ENCODE results near the gene PCCA.
"Not testable (repeated sequence)": the region's sequence is repeated elsewhere in the genome, so short reads cannot be mapped to it uniquely, and the experiment has no call there.

PCCA gene

DNA sequence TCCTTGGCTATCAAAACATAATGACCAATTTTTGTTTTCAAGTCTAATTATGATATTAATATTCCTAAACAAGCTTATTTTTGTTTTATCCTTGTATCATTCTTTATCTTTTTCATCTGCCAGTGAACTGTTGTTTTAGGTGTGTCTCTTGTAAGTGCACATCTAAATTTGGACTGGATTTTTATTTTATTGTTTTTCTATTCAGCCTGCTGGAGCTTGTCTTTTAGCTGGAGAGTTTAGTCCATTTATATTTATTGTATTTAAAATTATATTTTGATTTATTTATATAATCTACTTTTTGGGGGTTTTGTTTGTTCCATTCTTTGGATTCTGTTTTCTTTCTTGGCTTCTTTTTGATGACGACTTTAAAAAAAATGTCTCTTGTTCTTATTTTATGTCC, 159.0 kb downstream of the PCCA start:
- DNase-seq: no peak

DNA sequence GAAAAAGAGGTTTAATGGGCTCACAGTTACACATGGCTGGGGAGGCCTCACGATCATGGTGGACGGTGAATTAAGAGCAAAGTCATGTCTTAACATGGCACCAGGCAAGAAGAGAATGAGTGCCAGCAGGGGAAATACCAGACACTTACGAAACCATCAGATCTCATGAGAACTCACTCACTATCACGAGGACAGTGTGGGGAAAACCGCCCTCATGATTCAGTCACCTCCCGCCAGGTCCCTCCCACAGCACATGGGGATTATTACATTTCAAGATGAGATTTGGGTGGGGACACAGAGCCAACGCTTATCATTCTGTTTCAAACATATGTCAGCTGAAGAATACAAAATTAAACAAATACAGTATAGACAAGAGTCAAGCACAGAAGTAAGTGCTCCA, 165.1 kb downstream of the PCCA start:
- no peak for DNase-seq

DNA sequence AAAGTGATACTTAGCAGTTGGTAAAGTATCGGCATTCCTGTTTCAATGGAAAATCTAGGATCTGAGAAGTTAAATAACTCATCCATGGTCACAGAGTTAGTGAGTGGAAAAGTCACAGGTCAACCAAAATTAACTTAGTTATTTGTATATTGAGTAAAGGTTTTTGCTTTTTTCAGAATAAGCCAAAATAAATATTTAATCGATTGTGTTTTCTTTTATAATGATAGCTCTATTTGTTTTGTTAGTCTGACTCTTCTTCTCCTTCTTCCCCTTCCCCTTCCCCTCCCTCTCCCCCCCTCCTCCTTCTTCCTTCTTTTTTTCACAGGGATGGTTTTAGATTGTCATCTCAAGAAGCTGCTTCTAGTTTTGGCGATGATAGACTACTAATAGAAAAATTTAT, 173.5 kb downstream of the PCCA start:
- no peak for DNase-seq

- DNase-seq: no peak
Observed at GRCh38 chr13:100266026-100266425, 177.1 kb downstream of the PCCA start.

DNA sequence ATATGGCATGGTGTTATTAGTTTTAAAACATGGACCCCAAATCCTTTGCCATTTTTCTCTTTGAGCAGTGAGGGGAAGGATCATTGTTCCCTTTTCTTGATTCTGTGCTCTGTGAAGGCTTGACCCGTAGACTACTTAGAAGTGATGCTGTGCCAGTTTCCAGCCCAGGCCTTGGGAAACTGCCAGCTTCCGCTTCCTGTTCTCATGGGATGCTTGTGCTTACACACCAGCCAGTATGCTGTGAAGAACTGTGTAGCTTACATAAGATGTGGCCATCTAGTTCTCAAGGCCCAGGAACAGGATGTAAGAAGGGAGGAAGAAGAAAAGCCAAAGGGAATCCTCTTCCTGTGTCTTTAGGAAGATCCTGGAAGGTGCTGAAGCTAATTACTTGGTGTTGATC, 180.9 kb downstream of the PCCA start:
- DNase-seq: no peak

GRCh38 chr13:100273138-100273537, 184.2 kb downstream of the PCCA start:
- DNase-seq: no peak

- no peak for DNase-seq
Observed at GRCh38 chr13:100273552-100273951, 184.7 kb downstream of the PCCA start.

DNA sequence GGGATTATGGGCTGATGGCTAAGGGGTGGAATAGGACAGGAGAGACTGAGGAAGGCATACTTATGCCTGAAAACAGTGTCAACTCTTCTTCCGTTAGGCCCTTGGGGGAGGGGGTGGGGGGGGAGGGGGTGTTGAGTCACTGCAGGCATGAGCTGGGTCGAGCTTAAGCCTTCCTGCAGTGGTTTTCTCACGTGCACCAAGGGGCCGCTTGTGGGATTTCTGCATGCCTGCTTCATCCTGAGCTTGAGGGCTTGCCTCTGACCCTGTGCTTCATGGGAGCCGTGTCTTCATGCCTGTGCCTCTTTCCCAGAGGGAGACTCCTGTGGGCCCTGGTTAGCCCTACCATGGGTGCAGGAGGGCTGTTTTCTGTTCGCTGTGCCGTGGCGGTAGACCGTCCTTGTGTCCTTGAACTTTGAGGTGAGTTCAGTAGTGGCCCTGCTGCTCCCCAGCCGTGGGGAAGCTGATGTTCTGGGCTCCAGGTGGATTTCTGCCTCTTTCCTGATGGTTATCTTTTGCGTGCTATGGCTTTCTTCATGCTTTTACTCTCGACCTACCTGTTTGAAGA, 186.1 kb downstream of the PCCA start:
- no peak for DNase-seq

DNA sequence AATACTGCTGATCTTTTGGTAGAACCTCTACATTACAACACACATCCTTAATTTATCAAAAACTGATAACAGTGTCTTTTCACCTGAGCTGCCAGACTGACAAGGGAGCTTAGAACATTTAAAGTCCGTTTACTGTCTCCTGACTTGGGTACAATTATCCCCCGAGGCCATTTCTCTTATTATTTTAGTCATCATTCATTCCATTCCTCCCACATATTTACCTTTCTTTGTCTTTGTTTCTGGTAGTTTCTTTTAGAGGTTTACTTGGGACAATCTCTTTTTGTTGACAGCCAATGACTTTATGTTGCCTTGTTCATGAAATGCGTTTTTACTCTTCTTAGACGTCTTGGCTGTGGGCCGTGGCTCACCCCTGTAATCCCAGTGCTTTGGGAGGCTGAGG, 186.9 kb downstream of the PCCA start:
- DNase-seq: no peak

DNA sequence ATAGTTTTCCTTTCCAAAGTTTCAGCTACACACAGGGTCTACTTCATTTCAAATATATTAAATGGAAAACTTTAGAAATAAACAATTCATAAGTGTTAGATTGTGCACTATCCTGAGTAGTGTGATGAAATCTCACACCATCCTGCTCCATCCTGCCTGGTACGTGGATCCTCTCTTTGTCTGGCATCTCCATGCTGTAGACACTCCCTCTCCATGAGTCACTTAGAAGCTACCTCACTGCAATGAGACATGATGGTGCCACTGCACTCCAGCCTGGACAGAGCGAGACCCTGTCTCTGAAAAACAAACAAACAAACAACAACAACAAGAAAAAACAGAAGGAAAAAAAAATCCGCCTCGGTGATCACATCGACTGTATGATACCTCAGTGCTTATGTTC, 191.8 kb downstream of the PCCA start:
- DNase-seq: no peak

- DNase-seq: not testable (repeated sequence)
Observed at GRCh38 chr13:100282306-100282705, 193.4 kb downstream of the PCCA start.

- no peak for DNase-seq
Observed at GRCh38 chr13:100290165-100290801, 201.4 kb downstream of the PCCA start.

GRCh38 chr13:100291624-100292023, 202.7 kb downstream of the PCCA start:
- DNase-seq: no peak

GRCh38 chr13:100297413-100297812, 208.5 kb downstream of the PCCA start:
- DNase-seq: no peak

GRCh38 chr13:100298116-100298681, 209.3 kb downstream of the PCCA start:
- no peak for DNase-seq

GRCh38 chr13:100298691-100299090, 209.8 kb downstream of the PCCA start:
- DNase-seq: no peak

- no peak for DNase-seq
Observed at GRCh38 chr13:100300243-100300642, 211.3 kb downstream of the PCCA start.

DNA sequence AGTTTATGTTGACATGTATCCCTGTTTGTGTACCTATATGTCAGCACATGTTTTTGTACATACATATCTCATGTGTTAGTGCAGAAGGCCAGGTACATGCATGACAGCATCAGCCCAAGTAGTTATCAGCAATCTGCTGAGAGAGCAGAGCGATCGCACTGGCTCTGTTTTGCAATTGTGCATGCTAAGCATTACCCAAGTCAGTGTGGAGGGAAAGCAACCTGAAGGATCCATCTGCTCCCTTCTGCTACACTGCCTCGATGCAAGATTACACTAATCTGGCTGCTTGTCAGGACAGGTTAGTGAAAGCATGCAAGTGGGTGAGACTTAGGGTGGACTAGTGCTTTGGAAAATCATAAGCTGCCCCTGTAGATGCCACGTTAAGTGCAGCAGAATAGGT, 211.8 kb downstream of the PCCA start:
- DNase-seq: no peak

GRCh38 chr13:100301418-100301817, 212.5 kb downstream of the PCCA start:
- DNase-seq: no peak

DNA sequence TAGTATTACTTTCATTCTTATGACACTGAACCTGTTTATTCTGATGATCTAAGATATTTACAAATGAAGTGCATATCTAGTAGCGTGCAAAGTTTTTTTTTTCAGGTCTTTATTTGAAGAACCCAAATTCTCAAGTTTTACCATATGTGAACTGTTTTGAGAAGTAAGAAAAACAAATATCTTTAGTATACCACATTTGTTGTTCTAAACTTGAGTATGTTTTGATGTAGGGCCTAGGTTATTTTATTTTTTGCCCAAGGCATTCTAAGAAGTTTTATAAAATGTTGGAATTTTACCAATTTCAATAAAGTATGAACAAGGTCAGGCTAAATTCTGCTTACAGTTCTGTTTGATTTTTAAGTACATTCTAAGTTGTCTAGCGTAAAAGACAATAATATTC, 213.5 kb downstream of the PCCA start:
- no peak for DNase-seq

DNA sequence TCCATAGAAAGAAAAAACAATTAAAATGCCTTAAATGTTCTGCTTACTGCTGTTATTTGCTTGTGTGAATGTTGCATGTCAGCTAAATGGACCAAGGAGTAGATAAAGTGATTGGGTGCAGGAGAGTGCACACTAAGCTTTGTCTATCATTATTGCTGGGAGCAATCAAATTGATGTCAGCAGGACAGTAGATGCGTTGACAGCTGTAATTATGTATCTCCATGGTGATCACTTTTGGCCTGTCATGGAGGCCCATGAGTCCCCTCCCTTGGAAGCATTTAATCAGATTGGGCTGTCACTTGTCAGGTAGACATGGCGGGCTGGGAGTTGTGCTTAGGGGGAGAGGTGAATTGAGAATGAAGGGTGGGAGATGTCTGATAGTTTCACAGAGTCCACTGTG, 215.3 kb downstream of the PCCA start:
- no peak for DNase-seq

- DNase-seq: no peak
Observed at GRCh38 chr13:100305398-100305797, 216.5 kb downstream of the PCCA start.

DNA sequence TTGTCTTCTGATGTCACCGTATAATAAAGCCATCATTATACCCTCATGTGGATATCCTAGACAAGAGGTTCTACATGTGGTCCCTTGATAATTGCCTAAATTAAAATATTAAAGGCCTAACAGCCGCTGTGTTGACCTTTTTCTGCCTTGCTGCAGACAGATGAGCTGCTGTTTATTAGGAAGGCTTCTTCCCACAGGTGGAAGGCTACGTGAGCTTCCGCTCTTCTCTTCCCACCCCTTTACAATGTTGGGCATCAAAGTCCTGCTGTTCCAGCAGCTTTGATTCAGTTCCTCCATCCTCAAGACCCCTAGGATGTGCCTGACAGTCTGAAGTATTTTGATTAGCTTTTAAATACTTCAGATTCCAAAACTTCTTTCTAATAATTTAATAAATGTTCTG, 217.1 kb downstream of the PCCA start:
- no peak for DNase-seq

DNA sequence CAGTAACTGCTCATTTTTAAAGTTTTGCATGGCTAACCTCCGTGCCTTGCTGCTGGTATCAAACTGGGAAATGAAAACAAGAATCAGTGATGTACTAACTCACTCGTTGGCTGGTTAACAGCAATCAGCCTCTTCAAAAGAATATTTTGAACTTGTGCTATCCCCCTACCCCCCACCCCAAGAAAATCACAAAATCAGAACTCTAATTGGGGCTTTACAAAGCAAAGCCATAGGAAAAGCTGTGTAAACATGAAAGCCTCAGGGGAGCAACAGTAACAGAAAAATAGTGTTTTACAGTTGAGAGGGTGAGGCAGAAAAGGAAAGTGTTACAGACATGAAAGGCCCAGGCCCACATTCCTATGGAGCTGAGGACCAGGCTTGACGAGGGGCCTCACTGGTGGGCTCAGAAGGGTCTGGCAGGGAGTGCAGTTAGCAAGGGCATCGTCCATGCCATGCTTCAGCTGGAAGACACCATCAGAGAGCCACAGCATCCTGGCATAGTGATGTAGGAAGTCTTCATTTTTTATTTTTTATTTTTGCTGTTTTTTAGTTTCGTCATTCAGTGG, 217.6 kb downstream of the PCCA start:
- no peak for DNase-seq
